HG02588 (cell line): ENCODE data around the gene KIF12.
"Not testable (repeated sequence)": the region's sequence is repeated elsewhere in the genome, so short reads cannot be mapped to it uniquely, and the experiment has no call there.

ENCODE experiments used
- ATAC-seq: cut with Tn5 transposase; IDR thresholded peaks from one replicate; pipeline ENCODE4 v1.9.1; 2021; ENCODE audit warnings: mild to moderate bottlenecking, moderate library complexity; ENCODE audit not compliant: unreplicated experiment

Gene KIF12

DNA sequence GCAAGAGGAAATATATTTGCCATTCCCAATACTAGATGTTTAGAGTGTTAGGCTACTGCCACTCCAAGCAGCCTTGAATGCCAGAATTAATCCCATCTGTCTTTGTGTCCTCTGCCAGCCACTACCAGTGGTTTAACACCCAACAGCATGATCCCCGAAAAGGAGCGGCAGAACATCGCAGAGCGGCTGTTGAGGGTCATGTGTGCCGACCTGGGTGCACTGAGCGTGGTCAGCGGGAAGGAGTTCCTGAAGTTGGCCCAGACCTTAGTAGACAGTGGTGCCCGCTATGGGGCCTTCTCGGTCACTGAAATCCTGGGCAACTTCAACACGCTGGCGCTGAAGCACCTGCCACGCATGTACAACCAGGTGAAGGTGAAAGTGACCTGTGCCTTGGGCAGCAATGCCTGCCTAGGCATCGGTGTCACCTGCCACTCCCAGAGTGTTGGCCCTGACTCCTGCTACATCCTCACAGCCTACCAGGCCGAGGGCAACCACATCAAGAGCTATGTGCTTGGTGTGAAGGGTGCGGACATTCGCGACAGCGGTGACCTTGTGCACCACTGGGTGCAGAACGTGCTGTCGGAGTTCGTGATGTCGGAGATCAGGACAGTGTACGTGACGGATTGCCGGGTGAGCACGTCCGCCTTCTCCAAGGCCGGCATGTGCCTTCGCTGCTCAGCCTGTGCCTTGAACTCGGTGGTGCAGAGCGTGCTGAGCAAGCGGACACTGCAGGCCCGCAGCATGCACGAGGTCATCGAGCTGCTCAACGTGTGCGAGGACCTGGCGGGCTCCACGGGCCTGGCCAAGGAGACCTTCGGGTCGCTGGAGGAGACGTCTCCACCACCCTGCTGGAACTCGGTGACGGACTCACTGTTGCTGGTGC, 50.3 kb downstream of the KIF12 start:
- ATAC-seq, result no peak

DNA sequence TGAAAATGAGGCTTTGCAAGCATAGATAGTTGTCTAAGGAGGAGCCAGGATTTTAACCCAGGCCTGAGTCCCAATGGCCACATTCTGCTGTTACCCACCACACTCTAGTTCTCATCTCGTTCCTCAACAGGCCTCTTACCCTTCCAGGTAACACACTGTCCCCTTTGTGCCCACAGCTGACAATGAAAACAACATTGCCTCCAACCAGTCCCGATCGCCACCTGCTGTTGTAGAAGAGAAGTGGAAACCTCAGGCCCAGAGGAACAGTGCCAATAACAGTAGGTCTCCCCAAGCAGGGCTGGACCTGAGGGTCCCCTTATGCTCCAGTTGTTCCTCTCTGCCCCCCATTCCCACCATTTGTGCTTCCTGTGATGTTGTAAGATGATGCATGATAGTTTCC, 51.4 kb downstream of the KIF12 start:
- ATAC-seq, result no peak

- ATAC-seq, result no peak
Measured at GRCh38 chr9:114046875-114047274, 52.2 kb downstream of the KIF12 start.

DNA sequence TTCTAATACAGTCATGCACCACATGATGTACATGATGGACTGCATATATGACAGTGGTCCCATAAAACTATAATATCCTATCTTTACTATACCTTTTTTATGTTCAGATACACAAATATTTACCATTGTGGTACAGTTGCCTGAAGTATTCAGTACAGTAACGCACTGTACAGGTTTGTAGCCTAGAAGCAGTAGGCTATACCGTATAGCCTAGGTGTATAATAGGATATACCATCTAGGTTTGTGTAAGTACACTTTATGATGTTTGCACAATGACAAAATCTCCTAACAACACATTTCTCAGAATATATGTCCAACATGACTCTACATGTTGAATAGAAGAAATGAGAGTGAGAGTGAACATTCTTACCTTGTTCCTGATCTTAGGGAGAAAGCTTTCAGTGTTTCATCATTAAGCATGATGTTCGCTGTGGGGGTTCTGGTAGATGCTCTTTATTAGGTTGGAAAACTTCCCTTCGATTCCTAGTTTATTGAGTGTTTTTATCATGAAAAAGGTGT, 52.8 kb downstream of the KIF12 start:
- no peak for ATAC-seq

DNA sequence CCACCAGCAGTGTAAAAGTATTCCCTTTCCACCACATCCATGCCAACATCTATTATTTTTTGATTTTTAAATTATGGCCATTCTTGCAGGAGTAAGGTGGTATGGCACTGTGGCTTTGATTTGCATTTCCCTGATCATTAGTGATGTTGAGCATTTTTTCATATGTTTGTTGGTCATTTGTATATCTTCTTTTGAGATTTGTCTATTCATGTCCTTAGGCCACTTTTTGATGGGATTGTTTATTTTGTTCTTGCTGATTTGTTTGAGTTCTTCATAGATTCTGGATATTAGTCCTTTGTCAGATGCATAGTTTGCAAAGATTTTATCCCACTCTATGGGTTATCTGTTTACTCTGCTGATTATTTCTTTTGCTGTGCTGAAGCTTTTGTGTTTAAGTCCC, 55.4 kb downstream of the KIF12 start:
- ATAC-seq, result not testable (repeated sequence)
